PFSK-1 (cell line): Measurements from ENCODE around the gene NOL9.

Source experiments
- FOXP2 ChIP-seq: optimal IDR thresholded peaks from 2 replicates; pipeline ENCODE3; 2011; ENCODE audit warnings: borderline replicate concordance, control low read depth, inconsistent platforms; ENCODE audit not compliant: insufficient read depth; ENCODE audit errors: extremely low read length, extremely low read depth
- POLR2AphosphoS5 ChIP-seq: IDR thresholded peaks from 2 replicates; pipeline ENCODE4 v1.6.1; 2012; ENCODE audit warnings: low read depth, mild to moderate bottlenecking, control low read depth, low read length, moderate library complexity
- SIN3A ChIP-seq: IDR thresholded peaks from 2 replicates; pipeline ENCODE4 v1.6.1; 2012; ENCODE audit warnings: mild to moderate bottlenecking, low read length, moderate library complexity, borderline replicate concordance; ENCODE audit not compliant: insufficient read depth
- TAF1 ChIP-seq: IDR thresholded peaks from 2 replicates; pipeline ENCODE4 v1.6.1; 2012; ENCODE audit warnings: low read length, control low read depth, borderline replicate concordance; ENCODE audit not compliant: insufficient read depth
- TF ChIP-seq, protein P1 (sequence below), 2 experiments: IDR thresholded peaks; 2 replicates each; pipeline versions ENCODE4 v1.6.1 to v1.8.0; 2011 to 2012; ENCODE audit warnings: low read depth in 2 of 2, low read length in 2 of 2, control low read depth in 1 of 2, inconsistent platforms in 1 of 2, mild to moderate bottlenecking in 1 of 2, moderate library complexity in 1 of 2; ENCODE audit not compliant: insufficient read depth in 1 of 2

DNA sequence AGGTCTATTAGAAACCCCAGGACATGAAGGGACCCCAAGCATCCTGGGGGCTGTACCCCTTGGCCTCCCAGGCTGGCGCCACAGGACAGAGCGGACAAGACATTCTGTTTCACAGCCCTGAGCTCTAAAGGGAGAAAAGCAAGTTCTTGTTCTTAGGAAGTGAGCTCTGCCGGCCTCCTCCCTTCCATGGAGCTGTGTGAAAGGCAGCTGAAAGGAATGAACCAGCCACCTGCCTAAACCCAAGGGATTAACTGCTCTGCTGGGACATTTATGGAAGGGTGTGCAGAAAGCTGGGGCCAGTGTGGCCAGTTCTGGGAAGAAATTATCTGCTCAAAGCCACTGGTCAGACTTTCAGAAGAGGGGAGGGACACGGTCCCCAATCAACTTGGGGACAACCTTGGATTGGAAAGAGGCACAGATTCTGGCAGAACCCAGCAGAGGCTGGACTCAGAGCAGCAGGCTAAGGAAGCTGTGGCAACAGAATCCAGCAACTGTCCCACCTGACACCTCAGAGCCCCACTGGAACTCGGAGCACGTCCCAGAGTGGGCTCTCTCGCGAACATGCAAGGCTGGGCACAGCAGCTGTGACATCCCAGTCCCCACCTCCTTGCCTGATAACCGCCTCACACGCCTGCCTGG is 46.2 kb upstream of the NOL9 start:
- TF ChIP-seq, protein P1, sequence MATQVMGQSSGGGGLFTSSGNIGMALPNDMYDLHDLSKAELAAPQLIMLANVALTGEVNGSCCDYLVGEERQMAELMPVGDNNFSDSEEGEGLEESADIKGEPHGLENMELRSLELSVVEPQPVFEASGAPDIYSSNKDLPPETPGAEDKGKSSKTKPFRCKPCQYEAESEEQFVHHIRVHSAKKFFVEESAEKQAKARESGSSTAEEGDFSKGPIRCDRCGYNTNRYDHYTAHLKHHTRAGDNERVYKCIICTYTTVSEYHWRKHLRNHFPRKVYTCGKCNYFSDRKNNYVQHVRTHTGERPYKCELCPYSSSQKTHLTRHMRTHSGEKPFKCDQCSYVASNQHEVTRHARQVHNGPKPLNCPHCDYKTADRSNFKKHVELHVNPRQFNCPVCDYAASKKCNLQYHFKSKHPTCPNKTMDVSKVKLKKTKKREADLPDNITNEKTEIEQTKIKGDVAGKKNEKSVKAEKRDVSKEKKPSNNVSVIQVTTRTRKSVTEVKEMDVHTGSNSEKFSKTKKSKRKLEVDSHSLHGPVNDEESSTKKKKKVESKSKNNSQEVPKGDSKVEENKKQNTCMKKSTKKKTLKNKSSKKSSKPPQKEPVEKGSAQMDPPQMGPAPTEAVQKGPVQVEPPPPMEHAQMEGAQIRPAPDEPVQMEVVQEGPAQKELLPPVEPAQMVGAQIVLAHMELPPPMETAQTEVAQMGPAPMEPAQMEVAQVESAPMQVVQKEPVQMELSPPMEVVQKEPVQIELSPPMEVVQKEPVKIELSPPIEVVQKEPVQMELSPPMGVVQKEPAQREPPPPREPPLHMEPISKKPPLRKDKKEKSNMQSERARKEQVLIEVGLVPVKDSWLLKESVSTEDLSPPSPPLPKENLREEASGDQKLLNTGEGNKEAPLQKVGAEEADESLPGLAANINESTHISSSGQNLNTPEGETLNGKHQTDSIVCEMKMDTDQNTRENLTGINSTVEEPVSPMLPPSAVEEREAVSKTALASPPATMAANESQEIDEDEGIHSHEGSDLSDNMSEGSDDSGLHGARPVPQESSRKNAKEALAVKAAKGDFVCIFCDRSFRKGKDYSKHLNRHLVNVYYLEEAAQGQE (IDR thresholded peaks at IDR 0.05; ENCODE audit: insufficient read depth in 1 of 2, low read depth in 2 of 2, low read length in 2 of 2): no peak
- TF ChIP-seq TAF1 (no peak), POLR2AphosphoS5 (no peak), SIN3A (no peak), FOXP2 (no peak)
